Prostate gland (tissue), 2 donors: ENCODE data around the gene CITED1. TPM values are rescaled to one million over a fixed set of nuclear protein-coding genes. Genes with fewer than 3 reads are reported as not detected.

Source experiments
- DNase-seq: peaks from one replicate; pipeline ENCODE4 v3.0.0-alpha.2; 2019; ENCODE audit warnings: low spot score
- H3K27ac ChIP-seq, 2 donors: fragments of 200-600 bp; sonication (generic); 2 replicates each; pipeline ENCODE4 v1.5.1; 2017 to 2019
- H3K27me3 ChIP-seq: fragments of 200-600 bp; sonication (generic); replicated peaks from 2 replicates; pipeline ENCODE4 v1.5.1; 2019; ENCODE audit not compliant: insufficient read depth
- H3K36me3 ChIP-seq, 2 donors: fragments of 200-600 bp; sonication (generic); 1 replicate in 1 of 2; 2 replicates in 1 of 2; pipeline versions ENCODE4 v1.5.1 to v1.8.1; 2017 to 2019
- H3K4me1 ChIP-seq: fragments of 200-600 bp; sonication (generic); replicated peaks from 2 replicates; pipeline ENCODE4 v1.5.1; 2019
- H3K4me3 ChIP-seq, 2 donors: fragments of 200-600 bp; sonication (generic); 2 replicates each; pipeline ENCODE4 v1.5.1; 2017 to 2019
- H3K9me3 ChIP-seq: fragments of 200-600 bp; sonication (generic); 2 replicates; pipeline ENCODE4 v1.5.1; 2017
- CTCF ChIP-seq, 4 experiments: fragments of 200-600 bp in 2 of 4; fragments of 450-650 bp in 2 of 4; sonication (generic) in 2 of 4; IDR thresholded peaks; 1 replicate in 3 of 4; 2 replicates in 1 of 4; pipeline ENCODE4 v1.5.1; 2016 to 2019; ENCODE audit warnings: antibody characterized with exemption in 4 of 4, mild to moderate bottlenecking in 2 of 4, moderate library complexity in 2 of 4
- POLR2A ChIP-seq: fragments of 450-650 bp; IDR thresholded peaks from one replicate; pipeline ENCODE4 v1.6.1; 2016; ENCODE audit warnings: antibody characterized with exemption, mild to moderate bottlenecking
- POLR2AphosphoS5 ChIP-seq: sonication (generic); formaldehyde crosslinking; IDR thresholded peaks from one replicate; pipeline ENCODE4 v1.6.1; 2017; ENCODE audit warnings: antibody characterized with exemption
- WGBS: methylation state at CpG from one replicate; pipeline ENCODE4 v1.1.5; 2018; 5-methylcytosine and 5-hydroxymethylcytosine counted together
- intact Hi-C: fragments of 100-400 bp; cut with DNase I; formaldehyde crosslinking; loops from one replicate; pipeline ENCODE4 v1.14.2; 2022
- total RNA-seq, 2 donors: library from RNA; depleted of rRNA; stranded (reverse); fragments of >200 nt; gene quantifications; one replicate each; pipeline ENCODE4 v1.1.0, GENCODE V29; 2016

CITED1 gene
- total RNA-seq, 2 donors from 2014 or later = 20.1 to 552 TPM

GRCh38 chrX:72297953-72298730, 7.6 kb downstream of the CITED1 start:
- TF ChIP-seq POLR2A (no peak), POLR2AphosphoS5 (no peak), CTCF (IDR thresholded peaks at IDR 0.05) (no peak)
- DNase-seq = no peak
- Histone ChIP-seq H3K9me3 (no peaks in the 10 kb centered on the region), H3K36me3 (no peaks in the 10 kb centered on the region), H3K27me3 (no peaks in the 10 kb centered on the region), H3K4me3 (no peak overlapping the region), H3K4me1 (no peaks in the 10 kb centered on the region), H3K27ac (no peak overlapping the region)
- intact Hi-C loops = no loop called here
- 73% methylated on average over 3 of the region's 4 CpGs for WGBS

GRCh38 chrX:72296991-72297390, 8.7 kb downstream of the CITED1 start:
- H3K9me3 ChIP-seq = no peaks in the 10 kb centered on the region
- WGBS = 100% methylated on average over 1 of the region's 1 CpG
- no peak overlapping the region for H3K27ac ChIP-seq
- intact Hi-C loops = no loop called here
- H3K4me1 ChIP-seq = no peaks in the 10 kb centered on the region
- TF ChIP-seq POLR2A = no peak
- TF ChIP-seq CTCF (IDR thresholded peaks at IDR 0.05) = no peak
- no peak for TF ChIP-seq POLR2AphosphoS5
- DNase-seq = no peak
- no peaks in the 10 kb centered on the region for H3K36me3 ChIP-seq
- no peaks in the 10 kb centered on the region for H3K27me3 ChIP-seq
- no peak overlapping the region for H3K4me3 ChIP-seq

GRCh38 chrX:72295745-72296144, 10.0 kb downstream of the CITED1 start:
- no peak for TF ChIP-seq CTCF (IDR thresholded peaks at IDR 0.05)
- TF ChIP-seq POLR2AphosphoS5 = no peak
- no peak for TF ChIP-seq POLR2A
- no peaks in the 10 kb centered on the region for H3K9me3 ChIP-seq
- intact Hi-C loops = no loop called here
- no peak for DNase-seq
- no peak overlapping the region for H3K4me3 ChIP-seq
- H3K4me1 ChIP-seq = no peaks in the 10 kb centered on the region
- 76% methylated on average over 5 of the region's 5 CpGs for WGBS
- no peaks in the 10 kb centered on the region for H3K27me3 ChIP-seq
- no peak overlapping the region for H3K27ac ChIP-seq
- H3K36me3 ChIP-seq = no peaks in the 10 kb centered on the region

GRCh38 chrX:72294497-72294896, 11.2 kb downstream of the CITED1 start:
- Histone ChIP-seq H3K36me3 (no peaks in the 10 kb centered on the region), H3K4me3 (no peak overlapping the region), H3K27ac (no peak overlapping the region), H3K4me1 (no peaks in the 10 kb centered on the region), H3K9me3 (no peaks in the 10 kb centered on the region), H3K27me3 (no peaks in the 10 kb centered on the region)
- WGBS = 29% methylated on average over 1 of the region's 1 CpG
- no peak for DNase-seq
- TF ChIP-seq POLR2A (no peak), POLR2AphosphoS5 (no peak), CTCF (IDR thresholded peaks at IDR 0.05) (no peak)
- intact Hi-C loops = no loop called here

GRCh38 chrX:72282302-72282701, 23.4 kb downstream of the CITED1 start:
- Histone ChIP-seq H3K4me3 (no peak overlapping the region), H3K4me1 (no peaks in the 10 kb centered on the region), H3K27ac (no peak overlapping the region), H3K36me3 (no peaks in the 10 kb centered on the region), H3K9me3 (no peaks in the 10 kb centered on the region), H3K27me3 (no peaks in the 10 kb centered on the region)
- 95% methylated on average over 1 of the region's 1 CpG for WGBS
- TF ChIP-seq POLR2A = no peak
- TF ChIP-seq POLR2AphosphoS5 = no peak
- no peak for TF ChIP-seq CTCF (IDR thresholded peaks at IDR 0.05)
- intact Hi-C loops = no loop called here
- no peak for DNase-seq
